SK-N-MC (cell line): ENCODE results near the gene NMNAT2.

ENCODE experiments used
- EZH2 ChIP-seq: fragments of 200-600 bp; sonication (generic); IDR thresholded peaks from one replicate; pipeline ENCODE4 v1.6.1; 2017; ENCODE audit warnings: antibody characterized with exemption
- FOXP2 ChIP-seq: optimal IDR thresholded peaks from 2 replicates; pipeline ENCODE3; 2011; ENCODE audit warnings: mild to moderate bottlenecking, moderate library complexity; ENCODE audit not compliant: insufficient read depth; ENCODE audit errors: extremely low read length, control extremely low read depth
- POLR2AphosphoS5 ChIP-seq: IDR thresholded peaks from 2 replicates; pipeline ENCODE4 v1.6.1; 2012; ENCODE audit warnings: mild to moderate bottlenecking, low read depth, low read length, borderline replicate concordance

DNA sequence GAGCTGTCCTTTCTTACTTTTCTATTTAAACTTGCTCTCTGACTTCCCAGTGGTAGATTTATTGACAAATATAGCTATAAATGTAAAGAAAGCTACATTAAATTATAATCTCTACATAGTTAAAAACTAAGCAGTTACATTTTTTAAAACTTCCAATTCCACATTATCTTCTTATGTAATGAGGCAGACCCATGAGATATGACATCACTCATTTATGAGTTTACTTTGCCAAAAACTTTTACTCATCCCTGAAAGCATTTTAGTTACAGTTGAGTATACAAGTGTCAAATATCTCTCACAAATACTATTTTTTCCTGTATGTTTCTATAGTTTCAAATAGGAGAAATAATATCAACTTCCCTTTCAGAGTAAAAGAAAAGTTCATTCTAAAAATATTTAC is 3.8 kb downstream of the NMNAT2 start:
- no peak for TF ChIP-seq EZH2
- no peak for TF ChIP-seq FOXP2
- no peak for TF ChIP-seq POLR2AphosphoS5
